Measurements from ENCODE around the gene ASTN2. TPM values are rescaled to one million over a fixed set of nuclear protein-coding genes. Genes with fewer than 3 reads are reported as not detected.

ASTN2 gene
- total and polyA plus RNA-seq, 9 of the 15 experiments (the other 6 are each of a cell fraction or from before 2014, with no cell fraction given) = 0.56 to 3.5 (median 1.9) TPM

- Histone ChIP-seq H3K4me3 (no peak overlapping the region), H4K20me1 (replicated peaks; ENCODE audit: control insufficient read depth, insufficient read depth, low read length) (no peaks in the 10 kb centered on the region), H3K36me3 (ENCODE audit: control insufficient read depth, insufficient read depth, low read length) (no peaks in the 10 kb centered on the region), H3K4me2 (ENCODE audit: insufficient read depth, low read length) (no peak overlapping the region), H3K27me3 (ENCODE audit: control insufficient read depth in 2 of 2, insufficient read depth in 2 of 2, low read length in 2 of 2) (no peaks in the 10 kb centered on the region), H2AFZ (ENCODE audit: low read depth, low read length) (no peak overlapping the region), H3K9ac (ENCODE audit: insufficient read depth in 1 of 2, low read depth in 2 of 2, low read length in 2 of 2) (no peak overlapping the region), H3K4me1 (replicated peaks in 1 of 2; ENCODE audit: control insufficient read depth in 2 of 2, insufficient read depth in 2 of 2, low read length in 2 of 2) (no peaks in the 10 kb centered on the region), H3K79me2 (ENCODE audit: control insufficient read depth, insufficient read depth, low read length) (no peaks in the 10 kb centered on the region), H3K27ac (ENCODE audit: extremely low read depth, low read depth, low read length) (no peak overlapping the region), H3K9me1 (ENCODE audit: control insufficient read depth, insufficient read depth, low read length) (no peaks in the 10 kb centered on the region), H3K9me3 (replicated peaks; ENCODE audit: control insufficient read depth, insufficient read depth, low read depth, low read length) (no peaks in the 10 kb centered on the region)
- TF ChIP-seq ZNF280B (CRISPR knock-in tag; IDR thresholded peaks at IDR 0.05) = no peak
- TF ChIP-seq RBM25 (IDR thresholded peaks at IDR 0.05; ENCODE audit: low read depth, low read length, severe bottlenecking) = no peak
- TF ChIP-seq CHD1 (IDR thresholded peaks at IDR 0.05; ENCODE audit: low read length) = no peak
- no peak for TF ChIP-seq POU5F1 (IDR thresholded peaks at IDR 0.05; ENCODE audit: borderline replicate concordance, low read depth, low read length, partially characterized antibody)
- no peak for DNase-seq (ENCODE audit: extremely low read depth in 1 of 4, low spot score in 3 of 4)
- ChIA-PET POLR2A (no interaction called here), CTCF (ENCODE audit: low intra/inter-chr PET ratio) (no interaction called here)
- 0% methylated on average over 6 of the region's 6 CpGs for WGBS (ENCODE audit: insufficient coverage, low coverage, missing lambda C conversion rate)
- in situ Hi-C loops (cut with MboI) (no loop called here), intact Hi-C loops (cut with micrococcal nuclease) (no loop called here)
- ATAC-seq = no peak
- no peak for FAIRE-seq
- no TSS peak for BruUV-seq (replicated peaks)
Measured at GRCh38 chr9:117125531-117125930, 289.3 kb downstream of the ASTN2 start.

GRCh38 chr9:117123729-117124128, 291.1 kb downstream of the ASTN2 start:
- no peak for ATAC-seq
- Histone ChIP-seq H3K9me3 (replicated peaks; ENCODE audit: control insufficient read depth, insufficient read depth, low read depth, low read length) (no peaks in the 10 kb centered on the region), H3K79me2 (ENCODE audit: control insufficient read depth, insufficient read depth, low read length) (no peaks in the 10 kb centered on the region), H2AFZ (ENCODE audit: low read depth, low read length) (no peak overlapping the region), H3K4me3 (no peak overlapping the region), H3K27me3 (ENCODE audit: control insufficient read depth in 2 of 2, insufficient read depth in 2 of 2, low read length in 2 of 2) (no peaks in the 10 kb centered on the region), H3K4me2 (ENCODE audit: insufficient read depth, low read length) (no peak overlapping the region), H3K27ac (ENCODE audit: extremely low read depth, low read depth, low read length) (no peak overlapping the region), H4K20me1 (replicated peaks; ENCODE audit: control insufficient read depth, insufficient read depth, low read length) (no peaks in the 10 kb centered on the region), H3K36me3 (ENCODE audit: control insufficient read depth, insufficient read depth, low read length) (no peaks in the 10 kb centered on the region), H3K9me1 (ENCODE audit: control insufficient read depth, insufficient read depth, low read length) (no peaks in the 10 kb centered on the region), H3K4me1 (replicated peaks in 1 of 2; ENCODE audit: control insufficient read depth in 2 of 2, insufficient read depth in 2 of 2, low read length in 2 of 2) (no peaks in the 10 kb centered on the region), H3K9ac (ENCODE audit: insufficient read depth in 1 of 2, low read depth in 2 of 2, low read length in 2 of 2) (no peak overlapping the region)
- in situ Hi-C loops (cut with MboI) = no loop called here
- POLR2A ChIA-PET = no interaction called here
- intact Hi-C loops (cut with micrococcal nuclease) = no loop called here
- CTCF ChIA-PET (ENCODE audit: low intra/inter-chr PET ratio) = no interaction called here
- no peak for FAIRE-seq
- no peak for DNase-seq (ENCODE audit: extremely low read depth in 1 of 4, low spot score in 3 of 4)
- WGBS (ENCODE audit: insufficient coverage, low coverage, missing lambda C conversion rate) = 1% methylated on average over 7 of the region's 7 CpGs
- no TSS peak for BruUV-seq (replicated peaks)
- no peak for TF ChIP-seq NR1H2 (CRISPR knock-in tag; IDR thresholded peaks at IDR 0.05)
- no peak for TF ChIP-seq SETDB1 (IDR thresholded peaks at IDR 0.05; ENCODE audit: low read length)
- TF ChIP-seq NR2C2 (CRISPR knock-in tag; IDR thresholded peaks at IDR 0.05) = no peak
- no peak for TF ChIP-seq NR2C2 (tag; IDR thresholded peaks at IDR 0.05)
- TF ChIP-seq MAFG (tag; conservative IDR thresholded peaks at IDR 0.05) = no peak
- TF ChIP-seq SAP30 (IDR thresholded peaks at IDR 0.05; ENCODE audit: borderline replicate concordance, insufficient read depth, low read depth, low read length, poor library complexity, severe bottlenecking) = no peak
- no peak for TF ChIP-seq NR2C1 (IDR thresholded peaks at IDR 0.05)
- no peak for TF ChIP-seq NR2C1 (tag; IDR thresholded peaks at IDR 0.05)
- TF ChIP-seq FOXA3 (CRISPR knock-in tag; conservative IDR thresholded peaks at IDR 0.05 in 1 of 2, IDR thresholded peaks at IDR 0.05 in 1 of 2) = no peak
- TF ChIP-seq CBX1 (IDR thresholded peaks at IDR 0.05; ENCODE audit: low read depth) = no peak
- TF ChIP-seq NR4A1 (CRISPR knock-in tag; IDR thresholded peaks at IDR 0.05) = no peak
- no peak for TF ChIP-seq NR4A1 (tag; IDR thresholded peaks at IDR 0.05)
- no peak for TF ChIP-seq ZNF76 (CRISPR knock-in tag; IDR thresholded peaks at IDR 0.05; ENCODE audit: borderline replicate concordance)
- TF ChIP-seq RUNX1 (IDR thresholded peaks at IDR 0.05; ENCODE audit: low read depth) = no peak

Data from K562 (cell line).